HG02970 (cell line): ENCODE measurements around the gene CNGA4.
"Not testable (repeated sequence)": the region's sequence is repeated elsewhere in the genome, so short reads cannot be mapped to it uniquely, and the experiment has no call there.

Source experiments
- ATAC-seq: cut with Tn5 transposase; IDR thresholded peaks from one replicate; pipeline ENCODE4 v1.9.1; 2021; ENCODE audit warnings: mild to moderate bottlenecking, moderate library complexity, moderate number of reproducible peaks; ENCODE audit not compliant: unreplicated experiment, low FRiP score

Gene CNGA4

DNA sequence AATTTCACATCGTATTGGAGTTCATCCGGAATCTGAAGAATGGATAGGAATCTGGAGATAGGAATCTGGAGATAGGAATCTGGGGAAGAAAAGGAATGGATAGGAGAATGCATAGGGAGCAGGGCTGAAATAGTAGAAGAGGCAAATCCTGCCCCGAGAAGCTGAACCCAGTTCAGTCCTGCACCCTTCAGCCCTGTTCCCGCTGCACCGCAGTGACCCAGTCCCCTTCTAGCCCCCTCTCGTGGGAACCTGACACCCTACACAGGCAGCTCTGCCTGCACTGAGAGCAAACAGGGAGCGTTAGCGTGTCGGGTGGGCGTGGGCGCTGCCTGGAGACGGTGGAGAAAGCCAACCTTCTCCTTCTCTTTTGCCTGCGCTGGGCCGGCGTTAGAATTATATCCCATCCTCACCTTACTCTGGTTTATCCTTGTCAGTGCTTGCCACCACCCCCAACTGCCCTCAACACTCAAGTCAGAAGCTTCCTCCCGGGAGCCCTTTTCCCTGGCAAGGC, 19.7 kb downstream of the CNGA4 start:
- no peak for ATAC-seq

DNA sequence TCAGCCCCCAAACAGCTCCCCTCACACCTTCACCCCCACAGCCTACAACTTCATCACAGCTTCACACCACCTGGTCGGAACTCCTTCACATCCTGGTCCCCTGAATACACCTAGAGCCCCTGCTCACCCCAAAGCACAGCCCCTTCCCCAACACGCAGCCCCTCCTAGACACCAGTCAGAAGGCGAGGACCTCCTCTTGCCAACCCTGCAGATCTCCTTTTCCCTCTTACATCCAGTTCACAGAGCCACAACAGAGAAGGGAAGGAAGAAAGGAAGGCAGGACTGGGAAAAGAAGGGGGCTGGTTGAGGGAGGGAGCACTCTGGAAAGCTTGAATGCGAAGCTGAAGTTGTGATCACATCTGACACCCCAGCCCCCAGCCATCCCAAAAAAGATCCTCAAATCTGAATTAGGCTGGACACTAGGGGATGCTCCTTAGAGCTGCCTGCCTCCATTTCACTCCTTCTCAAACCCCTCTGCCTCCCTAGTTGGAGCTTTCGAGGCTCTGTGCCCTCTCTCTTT, 21.4 kb downstream of the CNGA4 start:
- no peak for ATAC-seq

DNA sequence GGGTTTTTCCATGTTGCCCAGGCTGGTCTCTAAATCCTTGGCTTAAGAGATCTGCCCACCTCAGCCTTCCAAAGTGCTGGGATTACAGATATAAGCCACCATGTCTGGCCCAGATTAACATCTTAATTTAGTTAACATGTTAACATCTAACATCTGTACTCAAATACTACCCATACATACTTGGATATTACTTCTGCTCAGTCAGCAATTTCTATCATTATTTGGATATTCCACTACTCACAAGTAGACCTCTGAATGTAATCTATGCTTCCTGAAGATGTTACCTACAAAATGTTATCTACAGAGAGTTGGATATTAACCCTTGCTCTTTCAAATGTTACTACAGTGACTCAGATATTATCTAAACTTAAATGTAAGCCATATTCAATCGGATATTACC, 24.8 kb downstream of the CNGA4 start:
- ATAC-seq: no peak

DNA sequence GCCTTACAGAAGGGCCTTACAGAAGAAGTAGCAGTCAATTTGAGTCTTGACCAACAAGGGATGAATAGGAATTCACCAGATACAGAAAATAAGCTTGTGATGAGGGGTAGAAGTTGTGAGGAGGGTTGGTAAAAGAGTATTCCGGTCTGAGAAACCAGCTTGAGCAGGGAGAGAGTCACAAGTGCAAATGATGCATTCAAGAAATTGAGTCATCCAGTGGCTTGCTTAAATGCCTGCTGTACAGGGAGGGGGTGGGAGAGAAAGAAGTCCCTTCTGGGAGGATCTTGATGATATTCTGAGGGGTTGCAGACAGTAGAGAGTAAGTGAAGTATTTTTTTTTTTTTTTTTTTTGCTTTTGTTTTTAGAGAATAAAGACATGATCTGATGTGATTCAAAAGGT, 29.9 kb downstream of the CNGA4 start:
- ATAC-seq: no peak

DNA sequence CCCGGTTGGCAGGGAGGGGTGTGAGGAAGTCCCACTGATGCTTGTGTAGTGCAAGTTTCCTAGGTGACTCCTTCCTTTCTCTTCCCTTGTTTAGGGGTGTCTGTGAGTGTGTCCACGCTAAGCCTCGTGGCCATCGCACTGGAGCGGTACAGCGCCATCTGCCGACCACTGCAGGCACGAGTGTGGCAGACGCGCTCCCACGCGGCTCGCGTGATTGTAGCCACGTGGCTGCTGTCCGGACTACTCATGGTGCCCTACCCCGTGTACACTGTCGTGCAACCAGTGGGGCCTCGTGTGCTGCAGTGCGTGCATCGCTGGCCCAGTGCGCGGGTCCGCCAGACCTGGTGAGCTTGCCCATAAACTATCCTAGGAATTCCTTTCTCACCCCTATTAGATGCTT, 31.1 kb downstream of the CNGA4 start:
- ATAC-seq: no peak

DNA sequence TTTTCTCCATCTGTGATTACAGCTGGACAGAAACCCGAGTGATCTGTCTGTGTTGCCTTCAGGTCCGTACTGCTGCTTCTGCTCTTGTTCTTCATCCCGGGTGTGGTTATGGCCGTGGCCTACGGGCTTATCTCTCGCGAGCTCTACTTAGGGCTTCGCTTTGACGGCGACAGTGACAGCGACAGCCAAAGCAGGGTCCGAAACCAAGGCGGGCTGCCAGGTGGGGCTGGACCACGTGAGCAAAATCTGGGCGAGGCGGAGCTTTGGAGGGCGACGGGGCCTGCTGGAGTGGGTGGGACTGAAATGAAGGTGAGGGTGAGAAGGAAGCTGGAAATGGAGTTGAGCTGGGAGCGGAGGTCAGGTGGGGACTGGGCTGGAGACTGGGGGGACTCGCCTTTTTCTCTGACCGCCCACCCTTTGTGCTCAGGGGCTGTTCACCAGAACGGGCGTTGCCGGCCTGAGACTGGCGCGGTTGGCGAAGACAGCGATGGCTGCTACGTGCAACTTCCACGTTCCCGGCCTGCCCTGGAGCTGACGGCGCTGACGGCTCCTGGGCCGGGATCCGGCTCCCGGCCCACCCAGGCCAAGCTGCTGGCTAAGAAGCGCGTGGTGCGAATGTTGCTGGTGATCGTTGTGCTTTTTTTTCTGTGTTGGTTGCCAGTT, 31.8 kb downstream of the CNGA4 start:
- ATAC-seq: no peak

DNA sequence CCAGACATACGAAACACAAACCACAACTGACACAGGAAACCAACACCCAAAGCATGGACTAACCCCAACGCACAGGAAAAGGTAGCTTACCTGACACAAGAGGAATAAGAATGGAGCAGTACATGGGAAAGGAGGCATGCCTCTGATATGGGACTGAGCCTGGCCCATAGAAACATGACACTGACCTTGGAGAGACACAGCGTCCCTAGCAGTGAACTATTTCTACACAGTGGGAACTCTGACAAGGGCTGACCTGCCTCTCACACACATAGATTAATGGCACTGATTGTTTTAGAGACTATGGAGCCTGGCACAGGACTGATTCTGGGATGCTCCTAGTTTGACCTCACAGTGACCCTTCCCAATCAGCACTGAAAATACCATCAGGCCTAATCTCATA, 32.7 kb downstream of the CNGA4 start:
- no peak for ATAC-seq

DNA sequence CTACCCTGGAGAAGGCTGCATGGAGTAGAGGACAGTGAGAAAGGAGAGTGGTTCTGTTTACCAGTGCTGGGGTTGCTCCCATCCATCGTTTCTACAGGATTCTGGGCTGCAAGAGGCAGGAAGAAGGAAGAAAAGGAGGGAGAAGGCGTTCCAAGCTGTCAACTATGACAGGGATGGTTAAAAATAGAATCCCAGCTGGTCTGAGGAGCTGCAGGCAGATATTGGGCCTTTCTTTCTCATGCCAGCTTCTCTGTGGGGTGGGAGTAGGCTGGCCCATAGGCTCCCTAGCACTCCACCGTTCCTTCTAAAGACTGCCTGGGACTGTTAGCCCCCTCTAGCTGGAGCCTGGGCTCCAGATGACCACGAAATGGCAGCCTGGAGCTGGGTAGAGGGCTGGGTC, 34.3 kb downstream of the CNGA4 start:
- ATAC-seq: no peak

DNA sequence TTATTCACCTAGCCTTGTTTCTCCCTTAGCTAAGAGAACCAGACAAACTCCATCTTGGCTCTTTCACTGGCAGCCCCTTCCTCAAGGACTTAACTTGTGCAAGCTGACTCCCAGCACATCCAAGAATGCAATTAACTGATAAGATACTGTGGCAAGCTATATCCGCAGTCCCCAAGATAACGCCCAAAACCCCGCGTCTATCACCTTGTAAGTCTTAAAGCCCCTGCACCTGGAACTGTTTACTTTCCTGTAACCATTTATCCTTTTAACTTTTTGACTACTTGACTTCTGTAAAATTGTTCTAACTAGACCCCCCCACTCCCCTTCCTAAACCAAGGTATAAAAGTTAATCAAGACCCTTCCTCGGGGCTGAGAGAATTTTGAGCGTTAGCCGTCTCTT, 41.9 kb downstream of the CNGA4 start:
- ATAC-seq: not testable (repeated sequence)

DNA sequence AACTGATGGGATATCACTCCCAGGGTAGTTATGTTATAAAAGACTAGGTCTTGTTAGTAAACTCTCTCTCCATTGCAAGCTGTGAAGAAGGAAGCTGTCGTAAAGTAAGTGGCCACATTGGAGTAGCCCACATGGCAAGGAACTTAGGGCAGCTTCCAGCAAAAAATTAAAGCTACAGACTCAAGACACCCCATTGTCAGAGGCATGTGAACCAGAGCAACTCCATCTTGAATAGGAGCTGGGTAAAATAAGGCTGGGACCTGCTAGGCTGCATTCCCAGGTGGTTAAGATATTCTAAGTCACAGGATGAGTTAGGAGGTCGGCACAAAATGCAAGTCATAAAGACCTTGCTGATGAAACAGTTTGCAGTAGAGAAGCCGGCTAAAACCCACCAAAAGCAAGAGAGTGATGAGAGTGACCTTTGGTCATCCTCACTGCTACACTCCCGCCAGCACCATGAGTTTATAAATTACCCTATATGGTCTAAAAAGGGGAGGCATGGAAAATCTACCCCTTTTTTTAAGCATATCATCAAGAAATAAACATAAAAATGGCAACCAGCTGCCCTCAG, 44.6 kb downstream of the CNGA4 start:
- ATAC-seq: no peak

DNA sequence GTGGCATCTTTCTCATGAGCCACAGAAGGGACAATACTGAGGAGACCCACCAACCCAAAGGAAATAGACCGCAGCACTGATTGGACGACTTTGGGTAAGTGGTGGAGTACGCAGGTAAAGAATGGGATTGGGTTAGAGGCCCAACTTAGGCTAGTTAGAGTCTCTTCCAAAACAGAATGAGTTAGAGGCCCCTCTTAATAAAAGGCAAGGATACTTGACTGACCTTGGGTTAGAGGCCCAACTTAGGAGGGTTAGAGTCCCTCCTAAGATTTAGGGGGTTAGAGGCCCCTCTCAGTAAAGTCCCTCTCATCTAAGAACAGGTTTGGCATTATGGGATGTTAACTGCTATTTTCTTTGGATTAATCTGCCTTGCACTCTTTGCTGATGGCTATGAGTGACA, 45.4 kb downstream of the CNGA4 start:
- ATAC-seq: no peak

DNA sequence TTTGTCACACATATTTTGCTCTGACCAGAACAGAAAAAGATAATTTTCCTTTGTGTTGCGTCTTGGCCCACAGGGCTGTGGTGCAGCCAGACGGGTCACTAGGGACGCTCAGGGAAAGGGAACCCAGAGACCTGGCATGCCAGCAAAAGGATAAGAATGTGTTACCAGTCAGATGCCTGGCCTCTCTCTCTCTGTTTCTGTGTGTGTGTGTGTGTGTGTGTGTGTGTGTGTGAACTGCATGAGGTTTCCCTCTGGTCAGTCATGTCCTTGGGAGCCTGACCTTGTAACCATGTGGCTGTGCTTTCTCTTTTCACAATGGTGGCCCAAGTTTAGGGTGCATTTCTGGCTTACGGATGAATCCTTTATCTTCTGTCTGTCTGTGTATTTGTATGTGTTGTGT, 46.1 kb downstream of the CNGA4 start:
- ATAC-seq: no peak
